Measurements from ENCODE around the gene ACVR1. TPM values are rescaled to one million over a fixed set of nuclear protein-coding genes. Genes with fewer than 3 reads are reported as not detected.

ACVR1 gene
- total RNA-seq, 1 donor from 2014 or later = 14.3 TPM

DNA sequence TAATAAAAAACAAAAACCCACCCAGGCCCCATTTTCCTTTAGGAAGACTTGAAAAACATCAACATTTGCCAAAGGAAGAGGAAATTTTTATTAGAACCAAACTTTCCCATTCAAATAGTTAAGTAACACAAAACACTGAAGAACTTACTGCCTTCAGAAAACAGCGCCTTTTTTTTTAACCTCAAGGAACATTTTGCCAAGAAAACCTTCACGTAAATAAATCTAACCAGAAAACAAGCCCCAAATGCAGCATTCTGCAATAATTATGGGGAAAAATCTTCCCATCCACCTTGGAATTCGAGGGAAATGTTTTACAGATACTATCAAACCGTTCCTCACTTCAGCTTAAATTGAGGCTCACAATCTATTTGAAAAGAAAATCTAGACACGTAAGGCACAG is 56.4 kb downstream of the ACVR1 start:
- Mint-ChIP-seq H3K36me3 (peaks cover 27% of the 10 kb centered on the region), H3K4me1 (ENCODE audit: unreplicated experiment) (peaks cover 3% of the 10 kb centered on the region), H3K4me3 (no peak overlapping the region), H3K27ac (no peak overlapping the region), H3K9me3 (no peaks in the 10 kb centered on the region), H3K27me3 (no peaks in the 10 kb centered on the region)
- DNase-seq (ENCODE audit: extremely low spot score, unreplicated experiment) = no peak
- TF ChIP-seq CTCF (conservative IDR thresholded peaks at IDR 0.05) = no peak

GRCh38 chr2:157818227-157818626 is 57.9 kb downstream of the ACVR1 start:
- peaks cover 30% of the 10 kb centered on the region for H3K36me3 Mint-ChIP-seq
- no peaks in the 10 kb centered on the region for H3K9me3 Mint-ChIP-seq
- no peak for DNase-seq (ENCODE audit: extremely low spot score, unreplicated experiment)
- H3K4me1 Mint-ChIP-seq (ENCODE audit: unreplicated experiment) = peaks cover 7% of the 10 kb centered on the region
- no peak overlapping the region for H3K4me3 Mint-ChIP-seq
- H3K27ac Mint-ChIP-seq = no peak overlapping the region
- no peak for TF ChIP-seq CTCF (conservative IDR thresholded peaks at IDR 0.05)
- H3K27me3 Mint-ChIP-seq = no peaks in the 10 kb centered on the region

DNA sequence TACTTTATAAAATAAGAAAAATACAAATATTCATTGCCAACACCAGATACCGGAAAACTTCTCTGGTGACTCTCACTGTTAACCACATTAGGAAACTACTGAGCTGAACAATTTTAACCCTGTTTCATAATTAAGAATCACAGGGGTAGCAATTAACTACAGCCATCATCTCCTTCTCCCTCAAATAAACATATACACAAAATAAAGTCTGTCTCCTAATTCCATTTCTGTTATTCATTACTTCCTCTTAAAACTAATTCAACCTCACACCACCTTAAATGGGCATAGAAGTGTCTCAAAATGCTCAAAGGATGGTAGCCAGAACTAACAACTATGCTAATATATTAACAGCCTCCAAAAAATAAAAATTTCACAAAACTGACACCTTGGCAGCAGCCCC is 60.7 kb downstream of the ACVR1 start:
- peaks cover 7% of the 10 kb centered on the region for H3K4me1 Mint-ChIP-seq (ENCODE audit: unreplicated experiment)
- peaks cover 38% of the 10 kb centered on the region for H3K36me3 Mint-ChIP-seq
- H3K9me3 Mint-ChIP-seq = no peaks in the 10 kb centered on the region
- DNase-seq (ENCODE audit: extremely low spot score, unreplicated experiment) = no peak
- no peaks in the 10 kb centered on the region for H3K27me3 Mint-ChIP-seq
- no peak overlapping the region for H3K27ac Mint-ChIP-seq
- H3K4me3 Mint-ChIP-seq = no peak overlapping the region
- no peak for TF ChIP-seq CTCF (conservative IDR thresholded peaks at IDR 0.05)

DNA sequence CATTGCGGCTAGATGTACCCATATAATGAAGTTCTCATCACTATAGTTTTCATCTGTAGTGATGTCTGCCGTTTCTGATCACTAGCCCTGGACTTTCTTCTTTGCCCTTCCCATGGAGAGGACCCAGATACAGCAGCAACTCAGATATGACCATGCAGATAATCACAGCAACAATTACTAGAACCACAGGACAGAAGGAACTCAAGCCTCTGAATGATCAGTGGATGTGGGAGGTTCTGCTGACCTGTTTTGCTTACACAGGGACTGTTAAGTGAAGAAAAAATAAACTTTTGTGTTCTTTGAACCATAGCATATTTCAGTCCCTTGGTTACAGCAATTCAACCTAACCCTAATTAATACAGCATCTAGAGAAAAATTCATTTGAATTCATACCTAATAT is 62.7 kb downstream of the ACVR1 start:
- no peak overlapping the region for H3K27ac Mint-ChIP-seq
- no peak overlapping the region for H3K4me3 Mint-ChIP-seq
- H3K27me3 Mint-ChIP-seq = no peaks in the 10 kb centered on the region
- no peak for TF ChIP-seq CTCF (conservative IDR thresholded peaks at IDR 0.05)
- H3K9me3 Mint-ChIP-seq = peaks cover 5% of the 10 kb centered on the region
- peaks cover 6% of the 10 kb centered on the region for H3K4me1 Mint-ChIP-seq (ENCODE audit: unreplicated experiment)
- DNase-seq (ENCODE audit: extremely low spot score, unreplicated experiment) = no peak
- H3K36me3 Mint-ChIP-seq = peaks cover 36% of the 10 kb centered on the region

DNA sequence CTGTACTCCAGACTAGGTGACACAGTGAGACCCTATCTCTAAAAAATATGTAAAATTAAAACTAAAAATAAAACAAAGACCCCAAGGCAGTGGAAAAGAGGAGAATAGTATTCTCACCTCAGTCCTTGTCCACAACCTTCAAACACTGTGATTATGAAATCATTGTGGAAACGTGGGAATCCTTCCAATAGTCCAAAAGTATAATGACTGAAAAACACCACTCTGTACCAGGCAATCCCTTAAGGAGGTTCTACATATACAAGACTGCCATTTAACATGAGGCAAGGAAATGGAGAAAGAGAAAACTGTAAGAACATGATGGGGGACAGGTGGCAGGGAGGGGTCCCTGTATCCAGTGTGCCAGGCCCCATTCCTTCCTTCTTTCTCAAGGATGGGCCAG is 66.1 kb downstream of the ACVR1 start:
- Mint-ChIP-seq H3K27ac (no peak overlapping the region), H3K9me3 (peaks cover 5% of the 10 kb centered on the region), H3K4me1 (ENCODE audit: unreplicated experiment) (peaks cover 14% of the 10 kb centered on the region), H3K27me3 (no peaks in the 10 kb centered on the region), H3K36me3 (peaks cover 21% of the 10 kb centered on the region), H3K4me3 (no peak overlapping the region)
- TF ChIP-seq CTCF (conservative IDR thresholded peaks at IDR 0.05) = no peak
- DNase-seq (ENCODE audit: extremely low spot score, unreplicated experiment) = no peak

- TF ChIP-seq CTCF (conservative IDR thresholded peaks at IDR 0.05) = no peak
- H3K27ac Mint-ChIP-seq = no peak overlapping the region
- peaks cover 14% of the 10 kb centered on the region for H3K4me1 Mint-ChIP-seq (ENCODE audit: unreplicated experiment)
- no peak for DNase-seq (ENCODE audit: extremely low spot score, unreplicated experiment)
- H3K9me3 Mint-ChIP-seq = peaks cover 5% of the 10 kb centered on the region
- H3K4me3 Mint-ChIP-seq = no peak overlapping the region
- H3K36me3 Mint-ChIP-seq = peaks cover 21% of the 10 kb centered on the region
- no peaks in the 10 kb centered on the region for H3K27me3 Mint-ChIP-seq
These were observed 66.9 kb downstream of the ACVR1 start for GRCh38 chr2:157809212-157809611.

Data from type B pancreatic cell (in vitro differentiated cells).